HG03280 (cell line): ENCODE measurements around the gene ANKHD1.

Source experiments
- ATAC-seq: cut with Tn5 transposase; IDR thresholded peaks from one replicate; pipeline ENCODE4 v1.9.1; 2021; ENCODE audit warnings: mild to moderate bottlenecking, moderate library complexity; ENCODE audit not compliant: unreplicated experiment

ANKHD1 gene, protein sequence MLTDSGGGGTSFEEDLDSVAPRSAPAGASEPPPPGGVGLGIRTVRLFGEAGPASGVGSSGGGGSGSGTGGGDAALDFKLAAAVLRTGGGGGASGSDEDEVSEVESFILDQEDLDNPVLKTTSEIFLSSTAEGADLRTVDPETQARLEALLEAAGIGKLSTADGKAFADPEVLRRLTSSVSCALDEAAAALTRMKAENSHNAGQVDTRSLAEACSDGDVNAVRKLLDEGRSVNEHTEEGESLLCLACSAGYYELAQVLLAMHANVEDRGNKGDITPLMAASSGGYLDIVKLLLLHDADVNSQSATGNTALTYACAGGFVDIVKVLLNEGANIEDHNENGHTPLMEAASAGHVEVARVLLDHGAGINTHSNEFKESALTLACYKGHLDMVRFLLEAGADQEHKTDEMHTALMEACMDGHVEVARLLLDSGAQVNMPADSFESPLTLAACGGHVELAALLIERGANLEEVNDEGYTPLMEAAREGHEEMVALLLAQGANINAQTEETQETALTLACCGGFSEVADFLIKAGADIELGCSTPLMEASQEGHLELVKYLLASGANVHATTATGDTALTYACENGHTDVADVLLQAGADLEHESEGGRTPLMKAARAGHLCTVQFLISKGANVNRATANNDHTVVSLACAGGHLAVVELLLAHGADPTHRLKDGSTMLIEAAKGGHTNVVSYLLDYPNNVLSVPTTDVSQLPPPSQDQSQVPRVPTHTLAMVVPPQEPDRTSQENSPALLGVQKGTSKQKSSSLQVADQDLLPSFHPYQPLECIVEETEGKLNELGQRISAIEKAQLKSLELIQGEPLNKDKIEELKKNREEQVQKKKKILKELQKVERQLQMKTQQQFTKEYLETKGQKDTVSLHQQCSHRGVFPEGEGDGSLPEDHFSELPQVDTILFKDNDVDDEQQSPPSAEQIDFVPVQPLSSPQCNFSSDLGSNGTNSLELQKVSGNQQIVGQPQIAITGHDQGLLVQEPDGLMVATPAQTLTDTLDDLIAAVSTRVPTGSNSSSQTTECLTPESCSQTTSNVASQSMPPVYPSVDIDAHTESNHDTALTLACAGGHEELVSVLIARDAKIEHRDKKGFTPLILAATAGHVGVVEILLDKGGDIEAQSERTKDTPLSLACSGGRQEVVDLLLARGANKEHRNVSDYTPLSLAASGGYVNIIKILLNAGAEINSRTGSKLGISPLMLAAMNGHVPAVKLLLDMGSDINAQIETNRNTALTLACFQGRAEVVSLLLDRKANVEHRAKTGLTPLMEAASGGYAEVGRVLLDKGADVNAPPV (N-terminal part only)

DNA sequence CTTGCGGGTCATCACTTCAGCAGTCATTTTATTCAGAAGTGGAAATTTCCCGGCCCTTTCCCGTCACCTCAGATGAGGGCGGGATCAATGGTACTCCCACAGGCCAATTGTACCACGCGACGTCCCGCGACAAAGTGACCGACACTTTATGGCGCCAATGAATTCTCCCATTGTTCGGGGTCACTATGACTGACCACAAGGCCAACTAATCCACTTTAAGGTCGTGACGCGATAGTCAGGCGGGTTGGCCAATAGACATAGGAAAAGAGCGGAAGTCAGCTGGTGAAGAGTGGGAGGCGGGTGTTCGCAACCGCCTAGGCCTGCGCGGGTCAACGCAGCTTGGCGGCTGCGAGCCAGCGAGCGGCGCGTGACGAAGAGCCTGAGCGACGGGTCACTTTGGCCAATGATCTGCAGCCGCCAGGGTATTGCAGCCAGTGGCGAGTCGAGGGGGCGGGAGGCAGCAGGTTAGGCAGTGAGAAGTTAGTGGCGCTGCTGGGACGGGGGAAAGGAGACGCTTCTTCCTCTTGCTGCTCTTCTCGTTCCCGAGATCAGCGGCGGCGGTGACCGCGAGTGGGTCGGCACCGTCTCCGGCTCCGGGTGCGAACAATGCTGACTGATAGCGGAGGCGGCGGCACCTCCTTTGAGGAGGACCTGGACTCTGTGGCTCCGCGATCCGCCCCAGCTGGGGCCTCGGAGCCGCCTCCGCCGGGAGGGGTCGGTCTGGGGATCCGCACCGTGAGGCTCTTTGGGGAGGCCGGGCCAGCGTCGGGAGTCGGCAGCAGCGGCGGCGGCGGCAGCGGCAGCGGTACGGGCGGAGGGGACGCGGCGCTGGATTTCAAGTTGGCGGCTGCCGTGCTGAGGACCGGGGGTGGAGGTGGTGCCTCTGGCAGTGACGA lies at the start of gene ANKHD1:
TSS of gene ANKHD1 (plus strand) at position 472 of the 896 bp plus-strand sequence. CDS start at position 607, 135 bp downstream.
- ATAC-seq, result peak; percentile 83

DNA sequence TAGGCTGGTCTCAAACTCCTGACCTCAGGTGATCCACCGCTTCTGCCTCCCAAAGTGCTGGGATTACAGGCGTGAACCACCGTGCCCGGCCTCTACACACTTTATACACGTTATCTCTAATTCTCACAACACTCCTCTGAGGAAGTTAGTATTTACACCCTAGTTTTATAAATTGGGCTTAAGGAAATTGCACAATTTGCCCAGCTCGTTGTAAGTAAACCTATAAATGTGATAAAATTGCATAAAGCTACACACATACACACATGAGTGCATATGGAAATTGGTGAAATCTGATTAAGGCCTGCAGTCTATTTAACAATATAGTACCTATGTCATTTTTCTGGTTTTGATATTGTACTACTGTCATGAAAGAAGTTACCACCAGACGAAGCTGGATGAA lies 46.1 kb upstream of the ANKHD1 start:
- ATAC-seq, result no peak

DNA sequence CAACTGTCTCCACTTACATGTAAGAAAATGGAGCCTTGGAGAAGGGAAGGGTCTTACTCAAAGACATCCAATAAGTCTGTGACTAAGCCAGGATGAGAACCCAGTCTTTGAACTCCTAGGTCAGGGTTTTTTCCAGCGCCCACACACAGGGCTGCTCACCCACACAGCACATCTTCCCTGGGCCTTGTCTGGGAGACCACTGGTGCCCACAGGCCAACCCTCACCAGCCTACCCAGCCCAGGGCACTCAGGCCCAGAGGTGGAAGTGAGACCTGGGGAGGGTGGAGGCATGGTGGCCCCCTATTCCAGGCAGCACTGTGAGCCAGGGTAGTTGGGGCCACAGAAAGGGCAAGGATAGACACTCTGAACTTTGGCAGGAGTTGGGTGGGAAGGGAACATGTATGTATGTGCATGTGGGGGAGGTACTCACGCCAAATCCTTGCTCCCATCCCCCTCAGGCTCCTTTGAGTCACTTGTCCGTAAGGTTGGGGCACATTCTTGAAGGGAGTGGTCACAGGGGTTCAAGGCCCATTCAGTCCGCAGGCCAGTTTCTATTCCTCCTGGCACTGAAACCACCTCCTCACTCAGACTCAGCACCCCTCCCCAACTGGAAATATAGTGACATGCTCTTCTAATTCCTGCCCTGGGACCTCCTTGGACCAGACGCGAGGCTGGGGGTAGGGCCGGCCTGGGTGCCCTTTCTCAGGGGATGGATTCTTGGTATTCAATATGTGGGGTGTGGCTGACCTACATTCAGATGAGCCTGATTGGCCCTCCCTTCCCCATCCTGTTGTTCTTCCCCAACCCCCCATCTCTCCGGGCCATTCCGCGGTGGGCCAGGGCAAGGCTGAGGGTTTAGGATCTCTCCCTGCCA lies 44.5 kb upstream of the ANKHD1 start:
- no peak for ATAC-seq

DNA sequence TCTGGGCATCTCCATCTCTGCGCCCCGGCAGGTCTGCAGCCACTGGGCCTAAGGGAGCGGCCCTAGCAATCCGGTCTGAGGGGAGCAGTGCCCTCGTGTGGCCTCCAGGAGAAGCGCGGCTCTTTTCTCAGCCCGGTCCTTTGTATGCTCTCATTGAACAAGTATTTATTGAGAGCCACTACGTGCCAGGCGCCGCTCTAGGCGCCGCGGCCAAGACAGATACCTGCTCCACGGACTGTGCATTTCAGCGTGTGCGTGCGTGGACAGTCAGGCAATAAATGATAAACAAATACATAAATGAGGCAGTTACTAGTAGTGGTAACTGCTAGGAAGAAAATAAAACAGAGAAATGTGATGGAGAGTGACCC lies 43.9 kb upstream of the ANKHD1 start:
- ATAC-seq, result peak; percentile 89

DNA sequence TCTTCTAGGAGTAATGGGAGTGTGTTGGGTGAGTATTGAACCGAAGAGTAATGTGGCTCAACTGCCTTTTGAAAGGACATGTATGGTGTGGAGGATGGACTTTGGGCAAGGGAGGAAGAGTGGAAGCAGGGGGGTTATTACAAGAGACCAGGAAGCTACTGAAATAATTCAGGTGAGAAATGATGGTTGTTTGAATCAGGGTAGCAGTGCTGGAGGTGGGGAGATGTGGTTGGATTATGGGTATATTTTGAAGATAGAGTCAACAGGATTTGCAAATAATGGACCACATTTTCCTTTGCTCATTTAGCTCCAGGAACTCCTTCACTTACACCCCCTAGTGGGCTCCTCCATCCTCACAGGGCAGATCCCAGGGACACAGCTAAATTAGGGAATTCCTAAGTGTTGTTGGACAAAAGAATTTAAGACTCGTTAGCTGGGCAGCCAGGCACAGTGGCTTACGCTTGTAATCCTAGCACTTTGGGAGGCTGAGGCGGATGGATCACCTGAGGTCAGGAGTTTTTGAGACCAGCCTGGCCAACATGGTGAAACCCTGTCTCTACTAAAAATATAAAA lies 42.8 kb upstream of the ANKHD1 start:
- ATAC-seq, result no peak

DNA sequence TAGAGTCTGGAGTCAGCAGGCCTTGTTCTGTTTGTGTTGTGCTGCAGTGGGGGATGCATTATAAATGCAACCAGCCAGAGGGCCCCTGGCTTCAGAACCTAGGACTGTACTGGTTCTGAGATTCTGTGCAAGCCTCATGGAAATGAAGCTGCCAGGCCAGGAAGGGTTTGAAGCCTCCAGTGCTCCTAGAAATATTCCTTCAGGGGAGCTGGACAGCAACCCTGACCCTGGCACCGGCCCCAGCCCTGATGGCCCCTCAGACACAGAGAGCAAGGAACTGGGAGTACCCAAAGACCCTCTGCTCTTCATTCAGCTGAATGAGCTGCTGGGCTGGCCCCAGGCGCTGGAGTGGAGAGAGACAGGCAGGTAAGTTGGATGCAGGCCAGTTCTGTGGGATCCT lies 41.5 kb upstream of the ANKHD1 start, which contains the start of gene SLC4A9:
TSS of gene SLC4A9 (plus strand) at position 94 of the 400 bp plus-strand sequence. CDS start at position 137, 43 bp downstream.
- no peak for ATAC-seq

DNA sequence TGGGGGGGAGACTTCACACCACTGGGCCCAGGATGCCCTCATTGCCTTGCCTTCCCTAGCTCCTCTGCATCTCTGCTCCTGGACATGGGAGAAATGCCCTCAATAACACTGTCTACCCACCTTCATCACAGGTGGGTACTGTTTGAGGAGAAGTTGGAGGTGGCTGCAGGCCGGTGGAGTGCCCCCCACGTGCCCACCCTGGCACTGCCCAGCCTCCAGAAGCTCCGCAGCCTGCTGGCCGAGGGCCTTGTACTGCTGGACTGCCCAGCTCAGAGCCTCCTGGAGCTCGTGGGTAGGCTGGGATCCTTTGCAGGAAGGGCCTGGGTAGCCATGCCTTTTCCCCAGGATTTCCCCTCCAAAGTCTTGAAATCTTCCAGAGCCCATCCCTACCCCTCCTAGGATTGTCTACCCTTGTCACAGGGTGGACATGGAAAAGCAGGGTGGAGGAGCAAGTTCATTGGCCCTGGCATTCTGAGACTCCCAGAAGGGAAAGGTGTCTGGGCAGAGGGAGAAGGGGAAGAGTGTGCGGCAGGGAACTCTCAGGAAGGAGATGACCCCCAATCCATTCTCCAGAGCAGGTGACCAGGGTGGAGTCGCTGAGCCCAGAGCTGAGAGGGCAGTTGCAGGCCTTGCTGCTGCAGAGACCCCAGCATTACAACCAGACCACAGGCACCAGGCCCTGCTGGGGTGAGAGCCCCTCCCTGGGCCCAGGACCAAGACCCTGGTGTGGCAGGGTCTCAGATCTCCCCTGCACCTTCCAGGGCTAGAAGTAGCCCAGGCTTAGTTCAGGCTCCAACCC lies 40.8 kb upstream of the ANKHD1 start:
- no peak for ATAC-seq

DNA sequence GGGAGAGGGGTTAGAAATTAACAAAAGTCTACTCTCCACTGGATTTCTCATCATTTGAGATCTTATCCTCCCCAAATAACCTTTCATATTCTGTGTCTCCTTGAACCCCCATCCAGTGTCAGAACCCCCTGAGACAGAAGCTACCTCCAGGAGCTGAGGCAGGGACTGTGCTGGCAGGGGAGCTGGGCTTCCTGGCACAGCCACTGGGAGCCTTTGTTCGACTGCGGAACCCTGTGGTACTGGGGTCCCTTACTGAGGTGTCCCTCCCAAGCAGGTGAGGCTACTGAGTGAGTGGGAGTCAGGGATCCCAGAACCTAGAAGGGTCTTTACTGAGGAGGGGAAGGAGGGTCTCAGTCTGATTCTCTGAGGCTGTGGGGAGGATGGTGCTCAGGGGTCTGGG lies 39.7 kb upstream of the ANKHD1 start:
- no peak for ATAC-seq

DNA sequence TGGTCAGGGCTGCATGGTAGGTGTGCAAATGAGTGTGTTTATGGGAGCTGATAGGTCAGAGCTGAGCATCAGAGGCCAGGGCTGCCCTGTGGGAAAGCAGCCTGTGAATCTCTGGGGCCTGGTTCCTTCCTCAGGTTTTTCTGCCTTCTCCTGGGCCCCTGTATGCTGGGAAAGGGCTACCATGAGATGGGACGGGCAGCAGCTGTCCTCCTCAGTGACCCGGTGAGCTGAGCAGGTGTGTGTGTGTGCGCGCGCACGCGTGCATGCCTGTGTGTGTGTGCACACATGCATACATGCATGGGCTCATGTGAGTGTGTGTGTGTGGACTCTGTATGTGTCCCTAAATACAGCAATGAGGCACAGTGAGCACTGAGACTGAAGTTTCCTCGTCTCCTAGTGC lies 39.3 kb upstream of the ANKHD1 start:
- no peak for ATAC-seq

DNA sequence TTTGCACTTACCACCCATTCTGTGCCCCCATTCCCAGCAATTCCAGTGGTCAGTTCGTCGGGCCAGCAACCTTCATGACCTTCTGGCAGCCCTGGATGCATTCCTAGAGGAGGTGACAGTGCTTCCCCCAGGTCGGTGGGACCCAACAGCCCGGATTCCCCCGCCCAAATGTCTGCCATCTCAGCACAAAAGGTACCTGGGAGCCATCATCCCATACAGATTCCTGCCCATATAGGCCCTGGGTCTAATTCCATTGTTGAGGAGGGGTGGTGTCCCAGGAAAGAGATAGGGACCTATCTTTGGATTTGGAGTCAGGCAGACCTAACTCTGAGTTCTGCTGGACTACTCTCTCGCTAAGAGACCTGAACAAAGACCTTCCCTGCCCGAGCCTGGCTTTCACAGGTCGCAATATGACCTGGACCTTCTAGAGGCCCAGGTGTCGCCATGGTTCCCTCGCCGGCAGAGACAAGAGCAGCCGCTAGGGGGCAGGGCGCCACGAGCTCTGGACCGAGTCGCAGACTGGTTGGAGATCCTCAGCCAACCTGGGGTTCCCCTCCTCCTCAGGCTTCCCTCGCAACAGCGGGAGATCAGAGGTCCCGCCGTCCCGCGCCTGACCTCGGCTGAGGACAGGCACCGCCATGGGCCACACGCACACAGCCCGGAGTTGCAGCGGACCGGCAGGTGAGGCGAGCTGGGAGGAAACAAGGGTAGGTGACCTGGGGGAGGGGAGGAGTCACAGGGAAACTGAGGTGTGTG lies 38.6 kb upstream of the ANKHD1 start:
- peak; percentile 88 for ATAC-seq

DNA sequence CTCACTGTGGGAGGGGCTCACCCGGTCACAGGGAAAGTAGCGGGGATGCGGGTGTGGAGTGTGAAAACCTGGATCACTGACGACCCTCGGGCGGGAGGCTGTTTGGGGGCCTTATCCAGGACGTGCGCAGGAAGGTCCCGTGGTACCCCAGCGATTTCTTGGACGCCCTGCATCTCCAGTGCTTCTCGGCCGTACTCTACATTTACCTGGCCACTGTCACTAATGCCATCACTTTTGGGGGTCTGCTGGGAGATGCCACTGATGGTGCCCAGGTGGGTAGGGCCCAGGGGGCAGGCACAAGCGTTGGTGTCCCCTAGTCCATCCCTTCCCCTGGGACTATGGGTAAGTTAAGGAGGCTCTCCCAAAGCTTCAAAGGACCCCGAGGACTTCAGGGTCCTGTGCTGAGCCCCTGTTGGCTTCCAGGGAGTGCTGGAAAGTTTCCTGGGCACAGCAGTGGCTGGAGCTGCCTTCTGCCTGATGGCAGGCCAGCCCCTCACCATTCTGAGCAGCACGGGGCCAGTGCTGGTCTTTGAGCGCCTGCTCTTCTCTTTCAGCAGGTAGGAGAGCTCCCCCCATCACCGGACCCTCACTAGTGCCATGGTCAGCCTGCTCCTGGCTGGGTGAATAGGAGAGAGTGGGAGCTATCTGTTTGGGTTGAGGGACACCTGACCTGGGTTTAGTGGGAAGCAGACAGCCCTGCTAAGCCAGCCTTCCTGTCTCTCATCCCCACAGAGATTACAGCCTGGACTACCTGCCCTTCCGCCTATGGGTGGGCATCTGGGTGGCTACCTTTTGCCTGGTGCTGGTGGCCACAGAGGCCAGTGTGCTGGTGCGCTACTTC lies 37.8 kb upstream of the ANKHD1 start:
- no peak for ATAC-seq

DNA sequence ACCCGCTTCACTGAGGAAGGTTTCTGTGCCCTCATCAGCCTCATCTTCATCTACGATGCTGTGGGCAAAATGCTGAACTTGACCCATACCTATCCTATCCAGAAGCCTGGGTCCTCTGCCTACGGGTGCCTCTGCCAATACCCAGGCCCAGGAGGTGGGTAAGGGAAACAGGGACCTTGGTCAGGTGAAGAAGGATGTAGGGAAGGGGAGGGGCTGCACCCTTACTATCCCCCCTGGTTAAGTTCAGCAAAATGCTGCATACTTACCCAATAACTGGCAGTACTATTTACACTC lies 37.2 kb upstream of the ANKHD1 start:
- no peak for ATAC-seq

DNA sequence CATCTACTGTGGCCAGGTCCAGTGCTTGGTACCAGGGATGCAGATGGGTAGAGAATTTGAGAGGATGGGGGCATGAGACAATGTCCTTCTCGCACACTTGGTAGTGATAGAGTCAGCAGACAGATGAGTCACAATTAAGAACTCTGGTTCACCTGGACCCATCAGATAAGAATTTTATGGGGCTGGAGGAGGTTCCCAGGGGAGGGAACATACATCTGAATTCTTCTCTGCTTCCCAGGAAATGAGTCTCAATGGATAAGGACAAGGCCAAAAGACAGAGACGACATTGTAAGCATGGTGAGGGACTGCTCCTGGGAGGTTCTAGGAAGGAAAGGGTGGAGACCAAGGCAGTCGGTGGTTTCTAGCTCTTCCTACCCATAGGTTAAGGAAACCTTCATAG lies 36.4 kb upstream of the ANKHD1 start:
- no peak for ATAC-seq

DNA sequence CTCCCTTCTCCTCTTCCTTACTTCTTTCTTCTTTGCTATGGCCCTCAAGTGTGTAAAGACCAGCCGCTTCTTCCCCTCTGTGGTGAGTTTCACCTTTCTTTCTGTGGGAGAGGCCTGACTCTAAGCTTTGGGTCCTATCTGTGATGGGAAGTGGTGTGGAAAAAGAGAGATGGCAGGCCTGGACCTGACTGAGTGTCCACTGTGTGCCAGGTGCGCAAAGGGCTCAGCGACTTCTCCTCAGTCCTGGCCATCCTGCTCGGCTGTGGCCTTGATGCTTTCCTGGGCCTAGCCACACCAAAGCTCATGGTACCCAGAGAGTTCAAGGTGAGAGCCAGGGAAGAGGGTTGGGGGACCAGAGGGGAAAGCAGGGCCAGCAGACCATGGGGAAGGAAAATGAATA lies 35.7 kb upstream of the ANKHD1 start:
- no peak for ATAC-seq

DNA sequence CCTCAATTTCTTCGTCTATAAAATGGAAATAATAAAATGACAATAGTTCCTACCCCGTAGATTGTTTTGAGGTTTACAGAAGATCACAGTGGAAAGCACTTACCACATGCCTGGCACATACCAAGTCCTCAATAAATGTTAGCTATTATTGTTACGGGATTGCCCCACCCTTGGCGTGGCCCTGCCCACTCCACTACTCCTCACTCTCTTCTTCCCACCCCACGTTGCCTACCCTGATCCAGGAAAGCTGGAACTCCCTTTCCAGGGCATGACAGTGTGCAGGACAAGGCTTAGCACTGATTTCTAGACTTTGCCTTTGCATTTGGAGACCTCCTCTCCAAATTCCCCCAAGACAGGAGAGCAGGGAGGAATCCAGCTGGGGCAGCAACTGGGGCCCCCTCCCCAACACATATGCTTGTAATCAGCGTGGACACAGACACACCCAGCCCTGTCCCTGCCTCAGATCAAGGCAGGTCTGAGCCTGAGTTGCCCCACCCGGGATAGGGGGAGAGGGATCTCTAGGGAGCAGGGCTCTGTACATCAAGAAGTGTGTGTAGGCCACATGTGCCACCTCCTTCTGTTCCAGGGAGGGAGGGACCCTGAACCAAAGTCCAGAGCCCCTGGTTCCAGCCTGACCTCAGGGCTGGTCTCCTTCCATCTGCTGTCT lies 34.9 kb upstream of the ANKHD1 start:
- no peak for ATAC-seq
